SK-N-SH treated with all-trans-retinoic acid at 6 μM for 48 hours (cell line): ENCODE measurements around the gene FSHB.
"Not testable (repeated sequence)": the region's sequence is repeated elsewhere in the genome, so short reads cannot be mapped to it uniquely, and the experiment has no call there.

Source experiments
- ATAC-seq: fragments of 200-7000 bp; cut with Tn5 transposase; 3 replicates; pipeline ENCODE4 v1.9.1; 2020; ENCODE audit warnings: mild to moderate bottlenecking, moderate library complexity
- BACH2 ChIP-seq: fragments of 250-450 bp; sonication (Bioruptor Pico); IDR thresholded peaks from 2 replicates; pipeline ENCODE4 v1.9.0; 2021; ENCODE audit warnings: mild to moderate bottlenecking, borderline replicate concordance
- CSDC2 ChIP-seq: fragments of 250-450 bp; sonication (Bioruptor Pico); IDR thresholded peaks from 2 replicates; pipeline ENCODE4 v1.5.0; 2020; ENCODE audit warnings: mild to moderate bottlenecking, moderate library complexity
- ESRRG ChIP-seq: fragments of 250-450 bp; sonication (Bioruptor Pico); IDR thresholded peaks from 2 replicates; pipeline ENCODE4 v1.6.1; 2021; ENCODE audit warnings: mild to moderate bottlenecking
- GLIS3 ChIP-seq: fragments of 250-450 bp; sonication (Bioruptor Pico); IDR thresholded peaks from 2 replicates; pipeline ENCODE4 v1.5.0; 2020; ENCODE audit warnings: mild to moderate bottlenecking, moderate library complexity
- ISL1 ChIP-seq: fragments of 250-450 bp; sonication (Bioruptor Pico); IDR thresholded peaks from 2 replicates; pipeline ENCODE4 v2.1.2; 2022; ENCODE audit warnings: mild to moderate bottlenecking, moderate library complexity
- OSR1 ChIP-seq: fragments of 250-450 bp; sonication (Bioruptor Pico); IDR thresholded peaks from 2 replicates; pipeline ENCODE4 v1.8.0; 2022; ENCODE audit warnings: moderate library complexity, mild to moderate bottlenecking, inconsistent platforms
- PPARA ChIP-seq: fragments of 250-450 bp; sonication (Bioruptor Pico); IDR thresholded peaks from 2 replicates; pipeline ENCODE4 v1.5.0; 2020; ENCODE audit warnings: mild to moderate bottlenecking, borderline replicate concordance
- RARB ChIP-seq: fragments of 250-450 bp; sonication (Bioruptor Pico); IDR thresholded peaks from 2 replicates; pipeline ENCODE4 v1.8.0; 2021; ENCODE audit warnings: mild to moderate bottlenecking, moderate library complexity
- SNAI2 ChIP-seq: fragments of 250-450 bp; sonication (Bioruptor Pico); IDR thresholded peaks from 2 replicates; pipeline ENCODE4 v1.5.0; 2020; ENCODE audit warnings: mild to moderate bottlenecking, moderate library complexity
- TCF4 ChIP-seq: fragments of 250-450 bp; sonication (Bioruptor Pico); IDR thresholded peaks from 2 replicates; pipeline ENCODE4 v1.8.0; 2021; ENCODE audit warnings: mild to moderate bottlenecking, moderate library complexity, borderline replicate concordance
- TOX ChIP-seq: fragments of 250-450 bp; sonication (Bioruptor Pico); IDR thresholded peaks from 2 replicates; pipeline ENCODE4 v1.8.0; 2021; ENCODE audit warnings: mild to moderate bottlenecking, moderate library complexity, borderline replicate concordance
- ZC3H10 ChIP-seq: fragments of 250-450 bp; sonication (Bioruptor Pico); IDR thresholded peaks from 2 replicates; pipeline ENCODE4 v1.5.1; 2021; ENCODE audit warnings: mild to moderate bottlenecking, moderate library complexity
- ZFP3 ChIP-seq: fragments of 250-450 bp; sonication (Bioruptor Pico); IDR thresholded peaks from 2 replicates; pipeline ENCODE4 v1.5.0; 2020; ENCODE audit warnings: mild to moderate bottlenecking, moderate library complexity
- ZFP30 ChIP-seq: fragments of 450-650 bp; formaldehyde crosslinking; IDR thresholded peaks from 2 replicates; pipeline ENCODE4 v1.5.0; 2022; ENCODE audit warnings: mild to moderate bottlenecking, moderate library complexity
- ZNF70 ChIP-seq: fragments of 450-650 bp; formaldehyde crosslinking; IDR thresholded peaks from 2 replicates; pipeline ENCODE4 v1.5.0; 2020; ENCODE audit warnings: mild to moderate bottlenecking, moderate library complexity
- TF ChIP-seq, protein P1 (sequence below): fragments of 250-450 bp; sonication (Bioruptor Pico); IDR thresholded peaks from 2 replicates; pipeline ENCODE4 v1.5.0; 2020; ENCODE audit warnings: mild to moderate bottlenecking, moderate library complexity
- TF ChIP-seq, protein P2 (sequence below): fragments of 250-450 bp; sonication (Bioruptor Pico); IDR thresholded peaks from 2 replicates; pipeline ENCODE4 v1.5.1; 2020; ENCODE audit warnings: low read depth, mild to moderate bottlenecking, moderate library complexity
- TF ChIP-seq, protein P3 (sequence below): fragments of 250-450 bp; sonication (Bioruptor Pico); IDR thresholded peaks from 2 replicates; pipeline ENCODE4 v1.8.0; 2020; ENCODE audit warnings: mild to moderate bottlenecking, moderate library complexity, borderline replicate concordance

FSHB gene

DNA sequence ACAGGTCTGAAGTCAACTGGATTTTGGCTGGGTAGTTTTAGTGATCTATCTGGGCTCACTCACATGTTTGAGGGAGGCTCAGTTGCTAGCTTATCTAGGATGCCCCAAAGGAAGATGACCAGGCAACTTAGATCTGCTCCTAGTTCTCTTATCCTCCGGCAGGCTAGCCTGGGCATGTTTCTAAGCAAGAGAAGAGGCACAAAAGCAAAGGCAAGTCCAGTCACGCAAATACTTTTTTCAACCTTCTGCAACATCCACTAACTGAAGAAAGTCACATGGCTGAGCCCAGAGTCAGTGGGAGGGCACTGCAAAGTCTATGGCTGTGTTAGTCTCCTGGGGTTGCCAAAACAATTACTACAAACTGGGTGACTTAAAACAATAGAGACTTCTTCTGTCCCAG lies 32.9 kb upstream of the FSHB start:
- no peak for ATAC-seq
- TF ChIP-seq CSDC2 (CRISPR knock-in tag) (no peak), ISL1 (CRISPR knock-in tag) (no peak), GLIS3 (CRISPR knock-in tag) (no peak), ZC3H10 (CRISPR knock-in tag) (no peak)
- TF ChIP-seq, protein P1, sequence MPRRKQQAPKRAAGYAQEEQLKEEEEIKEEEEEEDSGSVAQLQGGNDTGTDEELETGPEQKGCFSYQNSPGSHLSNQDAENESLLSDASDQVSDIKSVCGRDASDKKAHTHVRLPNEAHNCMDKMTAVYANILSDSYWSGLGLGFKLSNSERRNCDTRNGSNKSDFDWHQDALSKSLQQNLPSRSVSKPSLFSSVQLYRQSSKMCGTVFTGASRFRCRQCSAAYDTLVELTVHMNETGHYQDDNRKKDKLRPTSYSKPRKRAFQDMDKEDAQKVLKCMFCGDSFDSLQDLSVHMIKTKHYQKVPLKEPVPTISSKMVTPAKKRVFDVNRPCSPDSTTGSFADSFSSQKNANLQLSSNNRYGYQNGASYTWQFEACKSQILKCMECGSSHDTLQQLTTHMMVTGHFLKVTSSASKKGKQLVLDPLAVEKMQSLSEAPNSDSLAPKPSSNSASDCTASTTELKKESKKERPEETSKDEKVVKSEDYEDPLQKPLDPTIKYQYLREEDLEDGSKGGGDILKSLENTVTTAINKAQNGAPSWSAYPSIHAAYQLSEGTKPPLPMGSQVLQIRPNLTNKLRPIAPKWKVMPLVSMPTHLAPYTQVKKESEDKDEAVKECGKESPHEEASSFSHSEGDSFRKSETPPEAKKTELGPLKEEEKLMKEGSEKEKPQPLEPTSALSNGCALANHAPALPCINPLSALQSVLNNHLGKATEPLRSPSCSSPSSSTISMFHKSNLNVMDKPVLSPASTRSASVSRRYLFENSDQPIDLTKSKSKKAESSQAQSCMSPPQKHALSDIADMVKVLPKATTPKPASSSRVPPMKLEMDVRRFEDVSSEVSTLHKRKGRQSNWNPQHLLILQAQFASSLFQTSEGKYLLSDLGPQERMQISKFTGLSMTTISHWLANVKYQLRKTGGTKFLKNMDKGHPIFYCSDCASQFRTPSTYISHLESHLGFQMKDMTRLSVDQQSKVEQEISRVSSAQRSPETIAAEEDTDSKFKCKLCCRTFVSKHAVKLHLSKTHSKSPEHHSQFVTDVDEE (CRISPR knock-in tag), result no peak

DNA sequence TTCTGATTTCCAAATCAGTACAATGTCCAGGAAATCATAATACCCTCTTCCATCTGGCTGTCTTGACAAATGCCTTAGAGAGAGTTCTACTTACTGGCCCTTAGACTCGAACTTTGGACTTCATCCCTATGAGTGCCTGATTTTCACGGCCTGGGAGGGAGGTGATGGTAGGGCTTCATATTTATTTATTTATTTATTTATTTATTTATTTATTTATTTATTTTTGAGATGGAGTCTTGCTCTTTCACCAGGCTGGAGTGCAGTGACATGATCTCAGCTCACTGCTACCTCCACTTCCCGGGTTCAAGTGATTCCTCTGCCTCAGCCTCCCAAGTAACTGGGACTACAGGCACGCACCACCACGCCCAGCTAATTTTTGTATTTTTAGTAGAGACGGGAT lies 27.8 kb upstream of the FSHB start:
- not testable (repeated sequence) for ATAC-seq

DNA sequence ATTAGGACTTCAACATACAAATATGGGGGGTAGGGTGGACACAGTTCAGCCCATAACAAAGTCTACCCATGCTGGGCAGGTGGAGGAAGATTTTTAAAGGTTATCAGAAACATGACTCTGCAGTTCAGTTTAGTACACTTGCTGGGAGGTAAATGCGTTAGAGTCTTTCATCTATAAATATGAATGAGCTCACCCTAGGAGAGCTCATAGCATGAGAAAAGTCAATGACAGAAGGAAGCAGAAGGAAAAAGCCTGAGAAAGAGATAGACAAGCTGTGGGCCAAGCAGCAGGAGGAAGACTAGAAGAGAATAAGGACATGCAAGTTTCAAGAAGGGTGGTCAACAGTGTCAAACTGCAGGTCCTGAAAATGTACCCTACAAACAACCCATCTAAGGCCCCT lies 27.0 kb upstream of the FSHB start:
- TF ChIP-seq OSR1 (CRISPR knock-in tag), result no peak
- no peak for TF ChIP-seq TOX (CRISPR knock-in tag)
- TF ChIP-seq, protein P1 (CRISPR knock-in tag), result no peak
- TF ChIP-seq ZNF70 (CRISPR knock-in tag), result no peak
- TF ChIP-seq PPARA (CRISPR knock-in tag), result no peak
- no peak for TF ChIP-seq TCF4 (CRISPR knock-in tag)
- TF ChIP-seq, protein P2, sequence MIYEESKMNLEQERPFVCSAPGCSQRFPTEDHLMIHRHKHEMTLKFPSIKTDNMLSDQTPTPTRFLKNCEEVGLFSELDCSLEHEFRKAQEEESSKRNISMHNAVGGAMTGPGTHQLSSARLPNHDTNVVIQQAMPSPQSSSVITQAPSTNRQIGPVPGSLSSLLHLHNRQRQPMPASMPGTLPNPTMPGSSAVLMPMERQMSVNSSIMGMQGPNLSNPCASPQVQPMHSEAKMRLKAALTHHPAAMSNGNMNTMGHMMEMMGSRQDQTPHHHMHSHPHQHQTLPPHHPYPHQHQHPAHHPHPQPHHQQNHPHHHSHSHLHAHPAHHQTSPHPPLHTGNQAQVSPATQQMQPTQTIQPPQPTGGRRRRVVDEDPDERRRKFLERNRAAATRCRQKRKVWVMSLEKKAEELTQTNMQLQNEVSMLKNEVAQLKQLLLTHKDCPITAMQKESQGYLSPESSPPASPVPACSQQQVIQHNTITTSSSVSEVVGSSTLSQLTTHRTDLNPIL (CRISPR knock-in tag), result no peak
- no peak for TF ChIP-seq ZFP3 (CRISPR knock-in tag)
- no peak for TF ChIP-seq SNAI2 (CRISPR knock-in tag)
- no peak for TF ChIP-seq RARB (CRISPR knock-in tag)
- TF ChIP-seq ZFP30 (CRISPR knock-in tag), result no peak
- no peak for TF ChIP-seq CSDC2 (CRISPR knock-in tag)
- TF ChIP-seq ESRRG, result no peak
- TF ChIP-seq, protein P3, sequence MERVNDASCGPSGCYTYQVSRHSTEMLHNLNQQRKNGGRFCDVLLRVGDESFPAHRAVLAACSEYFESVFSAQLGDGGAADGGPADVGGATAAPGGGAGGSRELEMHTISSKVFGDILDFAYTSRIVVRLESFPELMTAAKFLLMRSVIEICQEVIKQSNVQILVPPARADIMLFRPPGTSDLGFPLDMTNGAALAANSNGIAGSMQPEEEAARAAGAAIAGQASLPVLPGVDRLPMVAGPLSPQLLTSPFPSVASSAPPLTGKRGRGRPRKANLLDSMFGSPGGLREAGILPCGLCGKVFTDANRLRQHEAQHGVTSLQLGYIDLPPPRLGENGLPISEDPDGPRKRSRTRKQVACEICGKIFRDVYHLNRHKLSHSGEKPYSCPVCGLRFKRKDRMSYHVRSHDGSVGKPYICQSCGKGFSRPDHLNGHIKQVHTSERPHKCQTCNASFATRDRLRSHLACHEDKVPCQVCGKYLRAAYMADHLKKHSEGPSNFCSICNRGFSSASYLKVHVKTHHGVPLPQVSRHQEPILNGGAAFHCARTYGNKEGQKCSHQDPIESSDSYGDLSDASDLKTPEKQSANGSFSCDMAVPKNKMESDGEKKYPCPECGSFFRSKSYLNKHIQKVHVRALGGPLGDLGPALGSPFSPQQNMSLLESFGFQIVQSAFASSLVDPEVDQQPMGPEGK (CRISPR knock-in tag), result no peak
- TF ChIP-seq, all 23 proteins: peak for 0
- no peak for ATAC-seq

DNA sequence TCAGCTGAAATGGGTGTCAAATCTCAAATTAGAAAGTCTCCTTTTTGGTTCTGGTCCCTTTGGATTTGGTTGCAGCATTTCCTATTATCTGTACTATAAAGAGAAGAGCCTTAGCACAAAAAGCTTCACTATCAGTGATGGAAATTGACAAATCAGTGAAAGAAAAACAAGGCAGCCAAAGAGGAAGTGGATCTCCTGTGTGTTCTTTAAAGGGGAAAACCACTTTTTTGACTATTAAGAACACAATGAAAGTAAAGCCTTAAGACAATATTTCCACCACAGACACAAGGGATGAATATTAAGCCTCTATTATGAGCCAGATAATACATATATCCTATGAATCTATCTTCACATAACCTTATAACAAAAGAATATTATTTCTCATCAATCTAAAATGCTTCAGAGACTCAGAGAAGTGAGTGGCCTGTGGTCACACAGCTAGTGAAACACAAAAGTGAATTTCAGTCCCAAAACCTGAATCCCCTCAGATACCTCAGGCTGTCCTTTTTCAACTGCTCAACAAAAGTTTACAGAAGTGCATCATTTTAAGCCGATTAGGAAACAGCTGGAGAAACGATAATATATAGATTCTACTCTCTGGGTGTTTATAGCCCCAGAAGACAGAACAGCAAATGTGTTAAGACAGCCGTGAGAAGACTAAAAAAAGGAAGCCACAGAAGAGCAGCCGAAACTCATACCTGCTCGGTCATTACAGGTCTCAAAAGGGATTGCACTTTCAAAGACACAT lies 24.4 kb upstream of the FSHB start:
- no peak for ATAC-seq
- TF ChIP-seq, protein P2 (CRISPR knock-in tag), result no peak
- TF ChIP-seq, protein P1 (CRISPR knock-in tag), result no peak
- TF ChIP-seq PPARA (CRISPR knock-in tag), result no peak
- TF ChIP-seq OSR1 (CRISPR knock-in tag), result no peak
- TF ChIP-seq ZNF70 (CRISPR knock-in tag), result no peak
- no peak for TF ChIP-seq BACH2 (CRISPR knock-in tag)
- TF ChIP-seq SNAI2 (CRISPR knock-in tag), result no peak
- TF ChIP-seq ISL1 (CRISPR knock-in tag), result no peak
- no peak for TF ChIP-seq ESRRG
- TF ChIP-seq CSDC2 (CRISPR knock-in tag), result no peak
- no peak for TF ChIP-seq GLIS3 (CRISPR knock-in tag)
